Measurements from ENCODE around the gene PELI2. TPM values are rescaled to one million over a fixed set of nuclear protein-coding genes. Genes with fewer than 3 reads are reported as not detected.

Gene PELI2
- total RNA-seq, 1 donor, result 14.1 TPM

- no peak overlapping the region for H3K27ac ChIP-seq (ENCODE audit: low read depth, low read length)
- no peaks in the 10 kb centered on the region for H3K9me3 ChIP-seq (ENCODE audit: low read depth, low read length)
Observed at GRCh38 chr14:56180754-56181542, 62.7 kb downstream of the PELI2 start.

GRCh38 chr14:56181681-56182085 lies 63.5 kb downstream of the PELI2 start:
- no peak overlapping the region for H3K4me3 ChIP-seq (ENCODE audit: insufficient read depth, low read length)
- no peaks in the 10 kb centered on the region for H3K4me1 ChIP-seq (ENCODE audit: insufficient read depth, low read length)
- no peak overlapping the region for H2AFZ ChIP-seq (ENCODE audit: low read length)
- no peak for DNase-seq (ENCODE audit: insufficient read length, low spot score, missing footprints)
- no peaks in the 10 kb centered on the region for H3K79me2 ChIP-seq (ENCODE audit: insufficient read depth, low read length)
- H3K36me3 ChIP-seq (ENCODE audit: insufficient read depth, low read length), result no peaks in the 10 kb centered on the region
- TF ChIP-seq, protein P1, sequence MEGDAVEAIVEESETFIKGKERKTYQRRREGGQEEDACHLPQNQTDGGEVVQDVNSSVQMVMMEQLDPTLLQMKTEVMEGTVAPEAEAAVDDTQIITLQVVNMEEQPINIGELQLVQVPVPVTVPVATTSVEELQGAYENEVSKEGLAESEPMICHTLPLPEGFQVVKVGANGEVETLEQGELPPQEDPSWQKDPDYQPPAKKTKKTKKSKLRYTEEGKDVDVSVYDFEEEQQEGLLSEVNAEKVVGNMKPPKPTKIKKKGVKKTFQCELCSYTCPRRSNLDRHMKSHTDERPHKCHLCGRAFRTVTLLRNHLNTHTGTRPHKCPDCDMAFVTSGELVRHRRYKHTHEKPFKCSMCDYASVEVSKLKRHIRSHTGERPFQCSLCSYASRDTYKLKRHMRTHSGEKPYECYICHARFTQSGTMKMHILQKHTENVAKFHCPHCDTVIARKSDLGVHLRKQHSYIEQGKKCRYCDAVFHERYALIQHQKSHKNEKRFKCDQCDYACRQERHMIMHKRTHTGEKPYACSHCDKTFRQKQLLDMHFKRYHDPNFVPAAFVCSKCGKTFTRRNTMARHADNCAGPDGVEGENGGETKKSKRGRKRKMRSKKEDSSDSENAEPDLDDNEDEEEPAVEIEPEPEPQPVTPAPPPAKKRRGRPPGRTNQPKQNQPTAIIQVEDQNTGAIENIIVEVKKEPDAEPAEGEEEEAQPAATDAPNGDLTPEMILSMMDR (IDR thresholded peaks at IDR 0.05; ENCODE audit: extremely low read depth, low read depth, low read length), result no peak
- no peaks in the 10 kb centered on the region for H3K9me3 ChIP-seq (ENCODE audit: low read depth, low read length)
- H3K27me3 ChIP-seq (ENCODE audit: insufficient read depth, low read length), result no peaks in the 10 kb centered on the region
- no peak overlapping the region for H3K27ac ChIP-seq (ENCODE audit: low read depth, low read length)
- no peak overlapping the region for H3K4me2 ChIP-seq (ENCODE audit: insufficient read depth, low read length)
- H4K20me1 ChIP-seq (ENCODE audit: insufficient read depth, low read length), result no peaks in the 10 kb centered on the region

More at GRCh38 chr14:56180754-56181542, 62.7 kb downstream of the PELI2 start:
- Histone ChIP-seq H3K4me3 (ENCODE audit: insufficient read depth, low read length) (no peak overlapping the region), H2AFZ (ENCODE audit: low read length) (no peak overlapping the region), H3K4me2 (ENCODE audit: insufficient read depth, low read length) (no peak overlapping the region), H3K36me3 (ENCODE audit: insufficient read depth, low read length) (no peaks in the 10 kb centered on the region), H4K20me1 (ENCODE audit: insufficient read depth, low read length) (no peaks in the 10 kb centered on the region), H3K27me3 (ENCODE audit: insufficient read depth, low read length) (no peaks in the 10 kb centered on the region), H3K79me2 (ENCODE audit: insufficient read depth, low read length) (no peaks in the 10 kb centered on the region), H3K4me1 (ENCODE audit: insufficient read depth, low read length) (no peaks in the 10 kb centered on the region)
- TF ChIP-seq, protein P1 (IDR thresholded peaks at IDR 0.05; ENCODE audit: extremely low read depth, low read depth, low read length), result no peak
- no peak for DNase-seq (ENCODE audit: insufficient read length, low spot score, missing footprints)

GRCh38 chr14:56182410-56182809 lies 64.2 kb downstream of the PELI2 start:
- Histone ChIP-seq H4K20me1 (ENCODE audit: insufficient read depth, low read length) (no peaks in the 10 kb centered on the region), H3K4me3 (ENCODE audit: insufficient read depth, low read length) (no peak overlapping the region), H3K36me3 (ENCODE audit: insufficient read depth, low read length) (no peaks in the 10 kb centered on the region), H3K9me3 (ENCODE audit: low read depth, low read length) (no peaks in the 10 kb centered on the region), H3K27ac (ENCODE audit: low read depth, low read length) (no peak overlapping the region), H3K4me1 (ENCODE audit: insufficient read depth, low read length) (no peaks in the 10 kb centered on the region), H3K27me3 (ENCODE audit: insufficient read depth, low read length) (no peaks in the 10 kb centered on the region), H3K4me2 (ENCODE audit: insufficient read depth, low read length) (no peak overlapping the region), H2AFZ (ENCODE audit: low read length) (no peak overlapping the region), H3K79me2 (ENCODE audit: insufficient read depth, low read length) (no peaks in the 10 kb centered on the region)
- no peak for DNase-seq (ENCODE audit: insufficient read length, low spot score, missing footprints)
- TF ChIP-seq, protein P1 (IDR thresholded peaks at IDR 0.05; ENCODE audit: extremely low read depth, low read depth, low read length), result no peak

DNA sequence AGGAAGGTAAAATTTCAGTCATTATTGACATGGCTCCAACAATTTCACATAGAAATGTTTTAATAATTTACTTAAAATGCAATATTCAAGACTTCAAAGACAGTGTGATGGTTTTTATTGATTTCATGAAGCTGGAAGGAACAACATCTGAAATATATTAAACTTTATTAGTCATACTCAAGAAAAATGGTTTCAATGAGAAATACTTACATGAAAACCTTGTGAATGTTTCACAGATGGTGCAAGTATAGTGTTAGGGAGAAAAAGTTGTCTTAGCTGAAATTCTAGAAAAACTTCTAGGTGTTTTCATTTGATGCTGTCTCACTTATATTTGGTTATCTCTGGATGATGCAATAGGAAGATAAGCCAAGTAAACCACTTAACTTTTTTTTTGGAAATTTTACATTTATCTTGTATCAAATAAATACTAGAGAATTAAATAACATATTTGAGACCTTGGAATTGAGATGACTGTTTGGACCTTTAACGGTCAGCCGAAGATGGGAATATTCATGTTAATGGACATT lies 65.5 kb downstream of the PELI2 start:
- Histone ChIP-seq H3K9me3 (ENCODE audit: low read depth, low read length) (no peaks in the 10 kb centered on the region), H3K79me2 (ENCODE audit: insufficient read depth, low read length) (no peaks in the 10 kb centered on the region), H3K27ac (ENCODE audit: low read depth, low read length) (no peak overlapping the region), H2AFZ (ENCODE audit: low read length) (no peak overlapping the region), H3K4me2 (ENCODE audit: insufficient read depth, low read length) (no peak overlapping the region), H3K36me3 (ENCODE audit: insufficient read depth, low read length) (no peaks in the 10 kb centered on the region), H3K27me3 (ENCODE audit: insufficient read depth, low read length) (no peaks in the 10 kb centered on the region), H3K4me1 (ENCODE audit: insufficient read depth, low read length) (no peaks in the 10 kb centered on the region), H3K4me3 (ENCODE audit: insufficient read depth, low read length) (no peak overlapping the region), H4K20me1 (ENCODE audit: insufficient read depth, low read length) (no peaks in the 10 kb centered on the region)
- TF ChIP-seq, protein P1 (IDR thresholded peaks at IDR 0.05; ENCODE audit: extremely low read depth, low read depth, low read length), result no peak
- DNase-seq (ENCODE audit: insufficient read length, low spot score, missing footprints), result no peak

Measured in osteoblast (primary cell).